Erythroblast (primary cell): ENCODE measurements around the gene PTPRD.

ENCODE experiments used
- DNase-seq, 2 experiments: peaks; one replicate each; lab custom pipeline; 2025; lab: John Stamatoyannopoulos, UW
- GATA1 ChIP-seq: IDR thresholded peaks from 2 replicates; pipeline ENCODE4 v1.6.1; 2011; ENCODE audit warnings: low read depth, mild to moderate bottlenecking, control low read depth, low read length, moderate library complexity
- POLR2A ChIP-seq: IDR thresholded peaks from 2 replicates; pipeline ENCODE4 v1.6.1; 2011; ENCODE audit warnings: mild to moderate bottlenecking, low read length

PTPRD gene

GRCh38 chr9:10242255-10242654, 370.5 kb downstream of the PTPRD start:
- no peak for DNase-seq
- no peak for TF ChIP-seq GATA1
- no peak for TF ChIP-seq POLR2A

- DNase-seq, result no peak
- no peak for TF ChIP-seq POLR2A
- no peak for TF ChIP-seq GATA1
Observed at GRCh38 chr9:10238087-10238486, 374.7 kb downstream of the PTPRD start.

- no peak for TF ChIP-seq GATA1
- no peak for TF ChIP-seq POLR2A
- DNase-seq, result peak in 1 of 2 experiments; percentile 17
Observed at GRCh38 chr9:10237584-10237983, 375.2 kb downstream of the PTPRD start.

GRCh38 chr9:10236161-10236560, 376.6 kb downstream of the PTPRD start:
- no peak for DNase-seq
- TF ChIP-seq POLR2A, result no peak
- TF ChIP-seq GATA1, result no peak

- TF ChIP-seq GATA1, result no peak
- no peak for TF ChIP-seq POLR2A
- no peak for DNase-seq
Observed at GRCh38 chr9:10235376-10235775, 377.4 kb downstream of the PTPRD start.

- DNase-seq, result peak; percentile 35 to 46
- TF ChIP-seq POLR2A (no peak), GATA1 (no peak)
Observed at GRCh38 chr9:10232352-10232930, 380.4 kb downstream of the PTPRD start.

GRCh38 chr9:10230512-10230911, 382.3 kb downstream of the PTPRD start:
- DNase-seq, result no peak

GRCh38 chr9:10228082-10228481, 384.7 kb downstream of the PTPRD start:
- TF ChIP-seq POLR2A (no peak), GATA1 (no peak)
- DNase-seq, result no peak

More at GRCh38 chr9:10230512-10230911, 382.3 kb downstream of the PTPRD start:
- TF ChIP-seq POLR2A (no peak), GATA1 (no peak)

GRCh38 chr9:10226996-10227395, 385.8 kb downstream of the PTPRD start:
- no peak for DNase-seq
- TF ChIP-seq GATA1 (no peak), POLR2A (no peak)

- TF ChIP-seq POLR2A (no peak), GATA1 (no peak)
- DNase-seq, result no peak
Observed at GRCh38 chr9:10212702-10213101, 400.1 kb downstream of the PTPRD start.

GRCh38 chr9:10208691-10209069, 404.1 kb downstream of the PTPRD start:
- DNase-seq, result no peak
- TF ChIP-seq POLR2A (no peak), GATA1 (no peak)

GRCh38 chr9:10204276-10204675, 408.5 kb downstream of the PTPRD start:
- TF ChIP-seq GATA1 (no peak), POLR2A (no peak)
- DNase-seq, result no peak

GRCh38 chr9:10173561-10173960, 439.2 kb downstream of the PTPRD start:
- TF ChIP-seq POLR2A, result no peak
- no peak for TF ChIP-seq GATA1
- no peak for DNase-seq

- TF ChIP-seq POLR2A (no peak), GATA1 (no peak)
- no peak for DNase-seq
Observed at GRCh38 chr9:10172476-10172875, 440.3 kb downstream of the PTPRD start.

GRCh38 chr9:10168241-10168640, 444.6 kb downstream of the PTPRD start:
- no peak for TF ChIP-seq GATA1
- TF ChIP-seq POLR2A, result no peak
- no peak for DNase-seq
